ENCODE results near the gene TRAM2. TPM values are rescaled to one million over a fixed set of nuclear protein-coding genes. Genes with fewer than 3 reads are reported as not detected.

The TRAM2 gene
- total and polyA plus RNA-seq, 4 donors = 7.3 to 20.3 (median 13.0) TPM

DNA sequence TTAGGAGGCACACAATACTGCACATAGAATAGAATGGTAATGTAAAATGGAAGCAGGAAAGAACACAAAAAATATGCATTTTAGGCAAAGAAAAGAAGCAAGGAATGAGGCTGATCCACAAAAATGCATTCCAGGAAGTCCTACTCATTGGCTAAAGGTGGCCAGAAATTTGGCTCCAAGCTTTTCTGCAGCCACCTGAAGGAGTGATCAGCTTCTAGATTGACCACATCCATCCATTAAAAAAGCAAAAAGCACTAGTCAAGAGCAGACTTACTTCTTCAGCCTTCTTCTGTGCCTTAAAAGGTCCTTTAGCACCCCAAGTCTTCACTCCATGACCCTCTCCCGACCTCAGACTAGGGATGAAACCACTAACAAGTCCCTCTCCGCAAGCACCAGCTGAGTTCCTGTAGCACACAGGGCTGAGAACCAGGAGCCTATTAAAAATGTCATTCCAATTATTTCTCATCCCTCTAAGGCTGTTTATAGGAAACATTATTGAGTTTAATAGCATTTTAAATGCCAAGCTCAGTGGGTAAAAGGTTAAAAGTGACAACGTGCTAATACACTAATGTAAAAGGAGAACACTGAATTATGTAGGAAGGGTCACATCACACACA lies 36.5 kb downstream of the TRAM2 start:
- H3K4me3 ChIP-seq (ENCODE audit: low read depth in 1 of 3, low read length in 3 of 3) = no peak overlapping the region
- WGBS = 87% methylated on average over 3 of the region's 3 CpGs
- peaks cover 11 to 31% (median 28%) of the 10 kb centered on the region in 4 donors for H3K4me1 ChIP-seq (ENCODE audit: control insufficient read depth in 4 of 4, insufficient read depth in 4 of 4, low read length in 3 of 4)
- H3K27me3 ChIP-seq (ENCODE audit: control insufficient read depth in 4 of 4, insufficient read depth in 4 of 4, low read length in 3 of 4) = no peaks in the 10 kb centered on the region
- H3K27ac ChIP-seq (ENCODE audit: low read depth in 1 of 2, low read length in 2 of 2) = no peak overlapping the region
- peaks cover 0 to 2% (median 0%) of the 10 kb centered on the region in 4 donors for H3K36me3 ChIP-seq (ENCODE audit: control insufficient read depth in 4 of 4, insufficient read depth in 3 of 4, low read depth in 1 of 4, low read length in 3 of 4)
- no peak overlapping the region for H3K9ac ChIP-seq (ENCODE audit: low read depth in 1 of 2, low read length in 2 of 2)
- no peaks in the 10 kb centered on the region for H3K9me3 ChIP-seq (ENCODE audit: control insufficient read depth in 4 of 4, low read length in 3 of 4)
- TF ChIP-seq NR2F2 (IDR thresholded peaks at IDR 0.05) = no peak
- TF ChIP-seq HNF4A (conservative IDR thresholded peaks at IDR 0.05) = no peak
- no peak for TF ChIP-seq RAD21 (IDR thresholded peaks at IDR 0.05)
- TF ChIP-seq, protein P1, sequence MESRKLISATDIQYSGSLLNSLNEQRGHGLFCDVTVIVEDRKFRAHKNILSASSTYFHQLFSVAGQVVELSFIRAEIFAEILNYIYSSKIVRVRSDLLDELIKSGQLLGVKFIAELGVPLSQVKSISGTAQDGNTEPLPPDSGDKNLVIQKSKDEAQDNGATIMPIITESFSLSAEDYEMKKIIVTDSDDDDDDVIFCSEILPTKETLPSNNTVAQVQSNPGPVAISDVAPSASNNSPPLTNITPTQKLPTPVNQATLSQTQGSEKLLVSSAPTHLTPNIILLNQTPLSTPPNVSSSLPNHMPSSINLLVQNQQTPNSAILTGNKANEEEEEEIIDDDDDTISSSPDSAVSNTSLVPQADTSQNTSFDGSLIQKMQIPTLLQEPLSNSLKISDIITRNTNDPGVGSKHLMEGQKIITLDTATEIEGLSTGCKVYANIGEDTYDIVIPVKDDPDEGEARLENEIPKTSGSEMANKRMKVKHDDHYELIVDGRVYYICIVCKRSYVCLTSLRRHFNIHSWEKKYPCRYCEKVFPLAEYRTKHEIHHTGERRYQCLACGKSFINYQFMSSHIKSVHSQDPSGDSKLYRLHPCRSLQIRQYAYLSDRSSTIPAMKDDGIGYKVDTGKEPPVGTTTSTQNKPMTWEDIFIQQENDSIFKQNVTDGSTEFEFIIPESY (IDR thresholded peaks at IDR 0.05) = no peak
- no peak for TF ChIP-seq TAF1 (conservative IDR thresholded peaks at IDR 0.05)
- TF ChIP-seq, protein P2, sequence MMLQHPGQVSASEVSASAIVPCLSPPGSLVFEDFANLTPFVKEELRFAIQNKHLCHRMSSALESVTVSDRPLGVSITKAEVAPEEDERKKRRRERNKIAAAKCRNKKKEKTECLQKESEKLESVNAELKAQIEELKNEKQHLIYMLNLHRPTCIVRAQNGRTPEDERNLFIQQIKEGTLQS (IDR thresholded peaks at IDR 0.05) = no peak
- TF ChIP-seq EGR1 (IDR thresholded peaks at IDR 0.05; ENCODE audit: low read depth in 2 of 2) = no peak
- no peak for TF ChIP-seq SP1 (IDR thresholded peaks at IDR 0.05)
- no peak for TF ChIP-seq FOXA2 (IDR thresholded peaks at IDR 0.05)
- no peak for TF ChIP-seq GABPA (IDR thresholded peaks at IDR 0.05 in 1 of 2, conservative IDR thresholded peaks at IDR 0.05 in 1 of 2)
- TF ChIP-seq, protein P3, sequence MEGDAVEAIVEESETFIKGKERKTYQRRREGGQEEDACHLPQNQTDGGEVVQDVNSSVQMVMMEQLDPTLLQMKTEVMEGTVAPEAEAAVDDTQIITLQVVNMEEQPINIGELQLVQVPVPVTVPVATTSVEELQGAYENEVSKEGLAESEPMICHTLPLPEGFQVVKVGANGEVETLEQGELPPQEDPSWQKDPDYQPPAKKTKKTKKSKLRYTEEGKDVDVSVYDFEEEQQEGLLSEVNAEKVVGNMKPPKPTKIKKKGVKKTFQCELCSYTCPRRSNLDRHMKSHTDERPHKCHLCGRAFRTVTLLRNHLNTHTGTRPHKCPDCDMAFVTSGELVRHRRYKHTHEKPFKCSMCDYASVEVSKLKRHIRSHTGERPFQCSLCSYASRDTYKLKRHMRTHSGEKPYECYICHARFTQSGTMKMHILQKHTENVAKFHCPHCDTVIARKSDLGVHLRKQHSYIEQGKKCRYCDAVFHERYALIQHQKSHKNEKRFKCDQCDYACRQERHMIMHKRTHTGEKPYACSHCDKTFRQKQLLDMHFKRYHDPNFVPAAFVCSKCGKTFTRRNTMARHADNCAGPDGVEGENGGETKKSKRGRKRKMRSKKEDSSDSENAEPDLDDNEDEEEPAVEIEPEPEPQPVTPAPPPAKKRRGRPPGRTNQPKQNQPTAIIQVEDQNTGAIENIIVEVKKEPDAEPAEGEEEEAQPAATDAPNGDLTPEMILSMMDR (IDR thresholded peaks at IDR 0.05; ENCODE audit: low read depth, low read length, missing input control) = no peak
- no peak for TF ChIP-seq YY1 (IDR thresholded peaks at IDR 0.05)
- no peak for DNase-seq (ENCODE audit: low spot score)

DNA sequence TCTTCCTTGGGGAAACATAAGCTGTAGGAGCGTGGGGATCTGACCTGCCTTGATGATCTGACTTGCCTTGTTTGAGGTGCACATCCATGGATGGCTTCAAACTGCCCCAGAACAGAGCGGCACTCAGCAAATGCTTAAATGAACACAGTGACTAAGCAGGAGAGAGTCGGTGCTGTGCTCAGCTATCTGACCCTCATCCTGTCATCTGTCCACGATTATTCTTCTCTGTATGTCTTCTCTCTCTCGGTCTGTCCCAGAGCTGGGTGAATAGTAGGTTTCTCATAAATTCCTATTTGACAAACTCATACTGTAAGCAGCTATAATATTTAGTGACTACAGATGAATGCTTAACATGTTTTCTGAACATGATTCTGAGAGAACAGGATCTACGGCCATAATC lies 37.3 kb downstream of the TRAM2 start:
- WGBS = 81% methylated on average over 6 of the region's 6 CpGs
- H3K9ac ChIP-seq (ENCODE audit: low read depth in 1 of 2, low read length in 2 of 2) = no peak overlapping the region
- no peaks in the 10 kb centered on the region for H3K9me3 ChIP-seq (ENCODE audit: control insufficient read depth in 4 of 4, low read length in 3 of 4)
- H3K4me1 ChIP-seq (ENCODE audit: control insufficient read depth in 4 of 4, insufficient read depth in 4 of 4, low read length in 3 of 4) = peaks cover 9 to 26% (median 21%) of the 10 kb centered on the region in 4 donors
- no peak for DNase-seq (ENCODE audit: low spot score)
- peaks cover 0 to 8% (median 0%) of the 10 kb centered on the region in 4 donors for H3K36me3 ChIP-seq (ENCODE audit: control insufficient read depth in 4 of 4, insufficient read depth in 3 of 4, low read depth in 1 of 4, low read length in 3 of 4)
- no peak overlapping the region for H3K27ac ChIP-seq (ENCODE audit: low read depth in 1 of 2, low read length in 2 of 2)
- no peak overlapping the region for H3K4me3 ChIP-seq (ENCODE audit: low read depth in 1 of 3, low read length in 3 of 3)
- no peaks in the 10 kb centered on the region for H3K27me3 ChIP-seq (ENCODE audit: control insufficient read depth in 4 of 4, insufficient read depth in 4 of 4, low read length in 3 of 4)
- TF ChIP-seq GABPA (IDR thresholded peaks at IDR 0.05 in 1 of 2, conservative IDR thresholded peaks at IDR 0.05 in 1 of 2) (no peak), HNF4A (conservative IDR thresholded peaks at IDR 0.05) (no peak), HNF4G (IDR thresholded peaks at IDR 0.05) (no peak), RXRA (IDR thresholded peaks at IDR 0.05) (no peak), SP1 (IDR thresholded peaks at IDR 0.05) (no peak), FOXA2 (IDR thresholded peaks at IDR 0.05) (no peak), FOXA1 (IDR thresholded peaks at IDR 0.05) (no peak), JUND (IDR thresholded peaks at IDR 0.05) (no peak), RAD21 (IDR thresholded peaks at IDR 0.05) (no peak), TAF1 (conservative IDR thresholded peaks at IDR 0.05) (no peak), NR2F2 (IDR thresholded peaks at IDR 0.05) (no peak)
- TF ChIP-seq, protein P4, sequence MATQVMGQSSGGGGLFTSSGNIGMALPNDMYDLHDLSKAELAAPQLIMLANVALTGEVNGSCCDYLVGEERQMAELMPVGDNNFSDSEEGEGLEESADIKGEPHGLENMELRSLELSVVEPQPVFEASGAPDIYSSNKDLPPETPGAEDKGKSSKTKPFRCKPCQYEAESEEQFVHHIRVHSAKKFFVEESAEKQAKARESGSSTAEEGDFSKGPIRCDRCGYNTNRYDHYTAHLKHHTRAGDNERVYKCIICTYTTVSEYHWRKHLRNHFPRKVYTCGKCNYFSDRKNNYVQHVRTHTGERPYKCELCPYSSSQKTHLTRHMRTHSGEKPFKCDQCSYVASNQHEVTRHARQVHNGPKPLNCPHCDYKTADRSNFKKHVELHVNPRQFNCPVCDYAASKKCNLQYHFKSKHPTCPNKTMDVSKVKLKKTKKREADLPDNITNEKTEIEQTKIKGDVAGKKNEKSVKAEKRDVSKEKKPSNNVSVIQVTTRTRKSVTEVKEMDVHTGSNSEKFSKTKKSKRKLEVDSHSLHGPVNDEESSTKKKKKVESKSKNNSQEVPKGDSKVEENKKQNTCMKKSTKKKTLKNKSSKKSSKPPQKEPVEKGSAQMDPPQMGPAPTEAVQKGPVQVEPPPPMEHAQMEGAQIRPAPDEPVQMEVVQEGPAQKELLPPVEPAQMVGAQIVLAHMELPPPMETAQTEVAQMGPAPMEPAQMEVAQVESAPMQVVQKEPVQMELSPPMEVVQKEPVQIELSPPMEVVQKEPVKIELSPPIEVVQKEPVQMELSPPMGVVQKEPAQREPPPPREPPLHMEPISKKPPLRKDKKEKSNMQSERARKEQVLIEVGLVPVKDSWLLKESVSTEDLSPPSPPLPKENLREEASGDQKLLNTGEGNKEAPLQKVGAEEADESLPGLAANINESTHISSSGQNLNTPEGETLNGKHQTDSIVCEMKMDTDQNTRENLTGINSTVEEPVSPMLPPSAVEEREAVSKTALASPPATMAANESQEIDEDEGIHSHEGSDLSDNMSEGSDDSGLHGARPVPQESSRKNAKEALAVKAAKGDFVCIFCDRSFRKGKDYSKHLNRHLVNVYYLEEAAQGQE (IDR thresholded peaks at IDR 0.05) = no peak
- TF ChIP-seq, protein P2 (IDR thresholded peaks at IDR 0.05) = no peak
- TF ChIP-seq, protein P3 (IDR thresholded peaks at IDR 0.05; ENCODE audit: low read depth, low read length, missing input control) = no peak
- TF ChIP-seq, protein P1 (IDR thresholded peaks at IDR 0.05) = no peak

All from liver (tissue), 9 donors.